Measurements from ENCODE around the gene AGRN. TPM values are rescaled to one million over a fixed set of nuclear protein-coding genes. Genes with fewer than 3 reads are reported as not detected.
"Not testable (repeated sequence)": the region's sequence is repeated elsewhere in the genome, so short reads cannot be mapped to it uniquely, and the experiment has no call there.

AGRN gene
- total and polyA plus RNA-seq, 8 donors = 96.8 to 208 (median 149) TPM

- ATAC-seq (no peak), DNase-seq (no peak)
- Histone ChIP-seq H3K36me3 (peaks cover 0 to 38% of the 10 kb centered on the region in 2 donors), H3K4me1 (peaks cover 6 to 25% of the 10 kb centered on the region in 2 donors), H3K4me3 (no peak overlapping the region), H3K9me3 (no peaks in the 10 kb centered on the region), H3K27ac (no peak overlapping the region), H3K27me3 (peaks cover 15 to 45% of the 10 kb centered on the region in 2 donors)
- TF ChIP-seq CTCF (IDR thresholded peaks at IDR 0.05) = no peak
- intact Hi-C loops (cut with DNase I) = no loop called here
These were observed 36.2 kb downstream of the AGRN start for GRCh38 chr1:1055841-1056736.

- H3K4me3 ChIP-seq; H3K9me3 ChIP-seq; DNase-seq; H3K27ac ChIP-seq; ATAC-seq; intact Hi-C loops (cut with DNase I): not testable (repeated sequence)
- H3K36me3 ChIP-seq = peaks cover 0 to 30% of the 10 kb centered on the region in 2 donors
- peaks cover 25 to 61% of the 10 kb centered on the region in 2 donors for H3K27me3 ChIP-seq
- H3K4me1 ChIP-seq = peaks cover 6 to 25% of the 10 kb centered on the region in 2 donors
These were observed 37.8 kb downstream of the AGRN start for GRCh38 chr1:1057769-1058087.

- DNase-seq = no peak
- H3K36me3 ChIP-seq = peaks cover 0 to 24% of the 10 kb centered on the region in 2 donors
- TF ChIP-seq CTCF (IDR thresholded peaks at IDR 0.05) = no peak
- no peak overlapping the region for H3K27ac ChIP-seq
- intact Hi-C loops (cut with DNase I) = no loop called here
- H3K27me3 ChIP-seq = peaks cover 31 to 67% of the 10 kb centered on the region in 2 donors
- ATAC-seq = no peak
- no peak overlapping the region for H3K4me3 ChIP-seq
- no peaks in the 10 kb centered on the region for H3K9me3 ChIP-seq
- H3K4me1 ChIP-seq = peaks cover 6 to 25% of the 10 kb centered on the region in 2 donors
These were observed 38.4 kb downstream of the AGRN start for GRCh38 chr1:1058088-1058905.

GRCh38 chr1:1058921-1059493 is 39.1 kb downstream of the AGRN start:
- H3K9me3 ChIP-seq = no peaks in the 10 kb centered on the region
- peak; percentile 25 for ATAC-seq
- intact Hi-C loops (cut with DNase I) = no loop called here
- H3K4me1 ChIP-seq = peaks cover 6 to 32% of the 10 kb centered on the region in 2 donors
- TF ChIP-seq CTCF (IDR thresholded peaks at IDR 0.05) = no peak
- H3K27ac ChIP-seq = no peak overlapping the region
- H3K4me3 ChIP-seq = peak overlapping the region; percentile 33 to 51
- peaks cover 0 to 17% of the 10 kb centered on the region in 2 donors for H3K36me3 ChIP-seq
- DNase-seq = no peak
- H3K27me3 ChIP-seq = peaks cover 33 to 74% of the 10 kb centered on the region in 2 donors

GRCh38 chr1:1059494-1060280 is 39.8 kb downstream of the AGRN start:
- peaks cover 33 to 81% of the 10 kb centered on the region in 2 donors for H3K27me3 ChIP-seq

More at GRCh38 chr1:1059494-1060280, 39.8 kb downstream of the AGRN start:
- DNase-seq (peak; percentile 41 to 96 (median 82)), ATAC-seq (peak; percentile 93)
- Histone ChIP-seq H3K27ac (no peak overlapping the region), H3K36me3 (peaks cover 0 to 10% of the 10 kb centered on the region in 2 donors), H3K9me3 (no peaks in the 10 kb centered on the region), H3K4me1 (peaks cover 6 to 38% of the 10 kb centered on the region in 2 donors), H3K4me3 (peak overlapping the region; percentile 33 to 51)
- intact Hi-C loops (cut with DNase I) = loop anchor here in 1 of 2 donors (5.0 kb wide), 1 partner anchor 72 kb away; no protein-coding TSS in a partner anchor
- no peak for TF ChIP-seq CTCF (IDR thresholded peaks at IDR 0.05)

Measured in left lung (tissue), 10 donors.